GM19239 (cell line): ENCODE measurements around the gene STK10.
A peak's percentile ranks its signal among the peaks of the same experiment; 100 is the strongest.

Experiments used
- DNase-seq: peaks from one replicate; pipeline ENCODE4 v3.0.0; 2011; ENCODE audit warnings: low spot score; ENCODE audit not compliant: insufficient read length
- FAIRE-seq: peaks from 2 replicates; lab custom pipeline; 2011; peaks lifted over from hg19 to GRCh38; lab: Jason Lieb, UNC

The STK10 gene

GRCh38 chr5:172193872-172194271 is 5.8 kb upstream of the STK10 start, which contains the start of gene EFCAB9:
Gene EFCAB9 (plus strand): TSS chr5:172194172. CDS start chr5:172194173, 1 bp downstream.
- DNase-seq (no peak), FAIRE-seq (no peak)

- DNase-seq: no peak
- FAIRE-seq: no peak
Measured at GRCh38 chr5:172189693-172190296, 1.8 kb upstream of the STK10 start.

GRCh38 chr5:172188893-172189692 is 1.1 kb upstream of the STK10 start:
- FAIRE-seq: no peak

GRCh38 chr5:172187118-172188032 is 649 bp downstream of the STK10 start:
- DNase-seq: no peak

More at GRCh38 chr5:172188893-172189692, 1.1 kb upstream of the STK10 start:
- DNase-seq: no peak

GRCh38 chr5:172186114-172186695 is 1.8 kb downstream of the STK10 start:
- no peak for DNase-seq
- FAIRE-seq: no peak

More at GRCh38 chr5:172187118-172188032, 649 bp downstream of the STK10 start:
- FAIRE-seq: peak; percentile 72

- DNase-seq (no peak), FAIRE-seq (no peak)
Measured at GRCh38 chr5:172185096-172185461, 2.9 kb downstream of the STK10 start.

GRCh38 chr5:172183881-172184280 is 4.1 kb downstream of the STK10 start:
- DNase-seq (no peak), FAIRE-seq (no peak)

GRCh38 chr5:172182291-172182690 is 5.7 kb downstream of the STK10 start:
- DNase-seq (no peak), FAIRE-seq (no peak)

- DNase-seq (no peak), FAIRE-seq (no peak)
Measured at GRCh38 chr5:172180936-172181335, 7.1 kb downstream of the STK10 start.

- peak; percentile 96 for FAIRE-seq
- DNase-seq: no peak
Measured at GRCh38 chr5:172178991-172179989, 8.7 kb downstream of the STK10 start.

GRCh38 chr5:172178301-172178987 is 9.6 kb downstream of the STK10 start:
- FAIRE-seq: no peak
- DNase-seq: no peak

GRCh38 chr5:172177176-172177575 is 10.8 kb downstream of the STK10 start:
- no peak for FAIRE-seq
- DNase-seq: no peak

- DNase-seq: peak; percentile 62
- peak; percentile 96 for FAIRE-seq
Measured at GRCh38 chr5:172175263-172175719, 12.7 kb downstream of the STK10 start.

GRCh38 chr5:172173564-172174153 is 14.4 kb downstream of the STK10 start:
- peak; percentile 65 for FAIRE-seq
- DNase-seq: no peak

- FAIRE-seq: no peak
- DNase-seq: no peak
Measured at GRCh38 chr5:172172912-172173563, 15.0 kb downstream of the STK10 start.

- no peak for FAIRE-seq
- DNase-seq: no peak
Measured at GRCh38 chr5:172171118-172171517, 16.9 kb downstream of the STK10 start.

GRCh38 chr5:172170251-172170701 is 17.7 kb downstream of the STK10 start:
- DNase-seq: no peak
- peak; percentile 18 for FAIRE-seq
